DOHH2 (cell line): Measurements from ENCODE around the gene DGUOK.

Experiments
- H3F3A ChIP-seq: fragments of 200-600 bp; sonication (generic), shearing (Covaris generic); 2 replicates; pipeline ENCODE4 v1.6.0; 2016; ENCODE audit warnings: antibody characterized with exemption, mild to moderate bottlenecking; ENCODE audit not compliant: control insufficient read depth, insufficient read depth
- H3K27ac ChIP-seq: fragments of 200-600 bp; sonication (generic); 2 replicates; pipeline ENCODE4 v1.5.1; 2014; ENCODE audit warnings: low read depth, mild to moderate bottlenecking, low read length, moderate library complexity
- H3K27me3 ChIP-seq: fragments of 200-600 bp; sonication (generic); 2 replicates; pipeline ENCODE4 v1.6.1; 2014; ENCODE audit warnings: mild to moderate bottlenecking, low read length, mixed read lengths; ENCODE audit not compliant: control insufficient read depth
- H3K36me3 ChIP-seq: fragments of 200-600 bp; sonication (generic); 2 replicates; pipeline ENCODE4 v1.6.1; 2014; ENCODE audit warnings: mild to moderate bottlenecking, low read length, moderate library complexity, mixed read lengths; ENCODE audit not compliant: control insufficient read depth
- H3K4me1 ChIP-seq: fragments of 200-600 bp; sonication (generic); 2 replicates; pipeline ENCODE4 v1.6.1; 2014; ENCODE audit warnings: mild to moderate bottlenecking, low read length, mixed read lengths; ENCODE audit not compliant: control insufficient read depth
- H3K4me2 ChIP-seq: fragments of 200-600 bp; sonication (generic); 2 replicates; pipeline ENCODE4 v1.6.0; 2014; ENCODE audit warnings: mild to moderate bottlenecking, low read length, moderate library complexity
- H3K4me3 ChIP-seq: fragments of 200-600 bp; sonication (generic); 2 replicates; pipeline ENCODE4 v1.5.1; 2014; ENCODE audit warnings: mild to moderate bottlenecking, low read length, mixed read lengths
- H3K79me2 ChIP-seq: fragments of 200-600 bp; sonication (generic); 2 replicates; pipeline ENCODE4 v1.6.1; 2014; ENCODE audit warnings: mild to moderate bottlenecking, low read length, mixed read lengths; ENCODE audit not compliant: control insufficient read depth
- H3K9me2 ChIP-seq: fragments of 200-600 bp; sonication (generic); replicated peaks from 2 replicates; pipeline ENCODE4 v1.6.1; 2014; ENCODE audit warnings: mild to moderate bottlenecking, low read length, mixed read lengths; ENCODE audit not compliant: control insufficient read depth
- H3K9me3 ChIP-seq: fragments of 200-600 bp; sonication (generic); 2 replicates; pipeline ENCODE4 v1.6.1; 2014; ENCODE audit warnings: antibody characterized with exemption, low read length, mixed read lengths; ENCODE audit not compliant: control insufficient read depth, insufficient read depth
- H4K20me1 ChIP-seq: fragments of 200-600 bp; sonication (generic); 2 replicates; pipeline ENCODE4 v1.6.0; 2014; ENCODE audit warnings: low read depth, mild to moderate bottlenecking, antibody characterized with exemption, low read length, moderate library complexity; ENCODE audit not compliant: control insufficient read depth, insufficient read depth
- EZH2phosphoT487 ChIP-seq: fragments of 200-600 bp; sonication (generic); IDR thresholded peaks from 2 replicates; pipeline ENCODE4 v1.6.1; 2017; ENCODE audit warnings: borderline replicate concordance, mild to moderate bottlenecking, antibody characterized with exemption, low read length, moderate library complexity, mixed read lengths
- TF ChIP-seq, protein P1 (sequence below): fragments of 200-600 bp; sonication (generic); IDR thresholded peaks from one replicate; pipeline ENCODE4 v1.5.1; 2014; ENCODE audit warnings: antibody characterized with exemption, mild to moderate bottlenecking, low read depth, low read length; ENCODE audit not compliant: poor library complexity, severe bottlenecking

DGUOK gene

DNA sequence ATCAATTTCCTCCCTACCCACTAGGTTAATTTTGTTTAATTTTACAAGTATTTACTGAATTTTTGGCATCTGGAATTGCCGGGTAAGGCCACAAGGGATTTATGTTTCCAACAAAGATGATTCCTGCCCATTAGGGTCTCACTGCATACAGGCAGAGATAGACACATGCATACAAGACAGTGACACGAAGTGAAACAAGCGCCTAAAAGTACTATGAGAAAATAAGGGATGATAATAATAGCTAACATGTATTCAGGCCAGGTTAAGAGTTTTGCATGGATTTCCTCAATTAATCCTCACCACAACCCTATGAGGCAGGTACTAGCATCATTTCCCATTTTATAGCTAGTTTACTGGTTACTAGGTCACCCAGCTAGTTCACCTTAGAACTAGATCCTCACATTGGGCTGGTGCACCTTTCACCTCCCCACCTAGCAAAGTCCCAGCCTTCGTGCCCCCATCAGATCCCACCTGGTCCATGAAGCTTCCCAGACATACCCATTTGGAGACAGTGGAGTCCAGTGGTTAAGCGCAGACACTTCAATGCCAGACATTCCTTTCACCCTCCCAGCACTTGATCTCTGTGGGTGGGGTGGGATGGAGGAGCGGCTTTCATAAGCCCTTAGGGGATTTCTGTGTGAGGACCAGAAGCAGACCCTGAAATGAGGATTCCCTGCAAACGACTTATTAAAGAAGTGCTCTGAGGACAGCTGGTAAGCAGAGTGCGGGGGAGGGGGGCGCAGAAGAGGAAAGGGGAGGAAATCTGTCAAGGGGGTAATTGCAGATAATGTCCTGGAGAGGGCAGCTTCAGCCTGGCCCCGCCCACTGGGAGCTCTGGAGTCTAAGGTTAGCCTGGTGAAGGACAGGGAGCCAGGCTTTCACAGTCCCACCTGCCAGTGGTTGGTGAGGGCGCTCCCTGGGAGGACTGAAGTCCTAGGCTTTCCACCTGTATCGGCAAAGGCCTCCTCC, 5.8 kb upstream of the DGUOK start:
- Histone ChIP-seq H3K4me3 (no peak overlapping the region), H3F3A (peaks cover 15% of the 10 kb centered on the region; the same call in 1 of the 2 replicates), H3K9me3 (peaks cover 2% of the 10 kb centered on the region), H3K4me2 (no peak overlapping the region; the same call in 1 of the 2 replicates), H3K9me2 (no peaks in the 10 kb centered on the region), H3K27me3 (no peaks in the 10 kb centered on the region), H3K36me3 (peaks cover 1% of the 10 kb centered on the region), H3K4me1 (peaks cover 43% of the 10 kb centered on the region), H3K79me2 (no peaks in the 10 kb centered on the region), H3K27ac (no peak overlapping the region), H4K20me1 (no peaks in the 10 kb centered on the region)
- TF ChIP-seq EZH2phosphoT487, result no peak
- TF ChIP-seq, protein P1, sequence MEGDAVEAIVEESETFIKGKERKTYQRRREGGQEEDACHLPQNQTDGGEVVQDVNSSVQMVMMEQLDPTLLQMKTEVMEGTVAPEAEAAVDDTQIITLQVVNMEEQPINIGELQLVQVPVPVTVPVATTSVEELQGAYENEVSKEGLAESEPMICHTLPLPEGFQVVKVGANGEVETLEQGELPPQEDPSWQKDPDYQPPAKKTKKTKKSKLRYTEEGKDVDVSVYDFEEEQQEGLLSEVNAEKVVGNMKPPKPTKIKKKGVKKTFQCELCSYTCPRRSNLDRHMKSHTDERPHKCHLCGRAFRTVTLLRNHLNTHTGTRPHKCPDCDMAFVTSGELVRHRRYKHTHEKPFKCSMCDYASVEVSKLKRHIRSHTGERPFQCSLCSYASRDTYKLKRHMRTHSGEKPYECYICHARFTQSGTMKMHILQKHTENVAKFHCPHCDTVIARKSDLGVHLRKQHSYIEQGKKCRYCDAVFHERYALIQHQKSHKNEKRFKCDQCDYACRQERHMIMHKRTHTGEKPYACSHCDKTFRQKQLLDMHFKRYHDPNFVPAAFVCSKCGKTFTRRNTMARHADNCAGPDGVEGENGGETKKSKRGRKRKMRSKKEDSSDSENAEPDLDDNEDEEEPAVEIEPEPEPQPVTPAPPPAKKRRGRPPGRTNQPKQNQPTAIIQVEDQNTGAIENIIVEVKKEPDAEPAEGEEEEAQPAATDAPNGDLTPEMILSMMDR, result peak; percentile 54

DNA sequence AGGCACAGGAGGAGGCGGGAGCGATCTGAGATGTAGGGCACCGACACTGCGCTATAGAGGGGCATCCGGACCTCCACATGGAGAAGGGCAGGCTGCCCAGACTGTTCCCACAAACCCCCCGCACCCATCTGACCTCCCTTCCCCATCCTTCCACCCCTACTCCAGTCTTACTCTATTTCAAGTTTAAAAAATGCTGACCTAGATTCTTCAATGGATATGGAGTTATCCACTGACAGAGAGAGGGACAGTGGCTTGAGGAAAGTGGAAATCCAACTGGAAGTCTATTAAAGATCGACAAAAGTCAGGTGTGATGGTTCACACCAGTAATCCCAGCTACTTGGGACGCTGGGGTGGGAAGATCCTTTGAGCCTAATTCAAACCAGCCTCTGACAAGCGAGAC, 5.1 kb upstream of the DGUOK start:
- Histone ChIP-seq H4K20me1 (no peaks in the 10 kb centered on the region), H3F3A (peaks cover 21% of the 10 kb centered on the region), H3K4me3 (no peak overlapping the region), H3K4me2 (no peak overlapping the region), H3K4me1 (peaks cover 48% of the 10 kb centered on the region), H3K36me3 (peaks cover 4% of the 10 kb centered on the region), H3K27ac (no peak overlapping the region), H3K9me2 (no peaks in the 10 kb centered on the region), H3K79me2 (no peaks in the 10 kb centered on the region), H3K9me3 (peaks cover 4% of the 10 kb centered on the region), H3K27me3 (no peaks in the 10 kb centered on the region)
- no peak for TF ChIP-seq EZH2phosphoT487
- TF ChIP-seq, protein P1, result no peak

DNA sequence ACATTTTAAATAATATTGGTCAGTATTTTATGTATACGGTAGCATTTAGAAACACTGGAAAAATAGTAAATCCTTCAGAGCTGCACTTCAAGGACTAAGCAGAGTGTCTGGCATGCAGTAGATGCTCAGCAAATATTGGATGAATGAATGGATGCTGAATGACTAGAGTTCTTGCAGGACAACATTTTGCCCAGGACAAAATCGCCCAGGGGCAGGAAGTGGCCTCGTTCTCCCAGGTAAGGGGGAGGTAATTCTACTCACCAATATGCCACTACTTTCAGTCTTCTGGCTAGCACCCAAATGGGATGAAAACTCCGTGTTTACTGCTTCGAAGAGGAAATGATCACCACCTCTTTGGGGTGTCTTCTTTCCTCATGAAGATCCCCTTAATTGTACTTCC, 4.0 kb upstream of the DGUOK start:
- no peaks in the 10 kb centered on the region for H4K20me1 ChIP-seq

More for the DNA sequence above, 4.0 kb upstream of the DGUOK start:
- peaks cover 21% of the 10 kb centered on the region for H3F3A ChIP-seq
- H3K9me2 ChIP-seq, result no peaks in the 10 kb centered on the region
- H3K4me3 ChIP-seq, result no peak overlapping the region
- H3K4me2 ChIP-seq, result no peak overlapping the region
- peaks cover 10% of the 10 kb centered on the region for H3K79me2 ChIP-seq
- TF ChIP-seq EZH2phosphoT487, result no peak
- TF ChIP-seq, protein P1, result no peak
- no peaks in the 10 kb centered on the region for H3K27me3 ChIP-seq
- peaks cover 9% of the 10 kb centered on the region for H3K36me3 ChIP-seq
- no peak overlapping the region for H3K27ac ChIP-seq
- peaks cover 4% of the 10 kb centered on the region for H3K9me3 ChIP-seq
- H3K4me1 ChIP-seq, result peaks cover 49% of the 10 kb centered on the region
